ENCODE data around the gene B4GALT2.

GRCh38 chr1:43982241-43982640 lies 3.2 kb downstream of the B4GALT2 start:
- TF ChIP-seq POLR2AphosphoS5 (IDR thresholded peaks at IDR 0.05) (no peak), EP300 (IDR thresholded peaks at IDR 0.05) (no peak)
- TF ChIP-seq, protein P1, sequence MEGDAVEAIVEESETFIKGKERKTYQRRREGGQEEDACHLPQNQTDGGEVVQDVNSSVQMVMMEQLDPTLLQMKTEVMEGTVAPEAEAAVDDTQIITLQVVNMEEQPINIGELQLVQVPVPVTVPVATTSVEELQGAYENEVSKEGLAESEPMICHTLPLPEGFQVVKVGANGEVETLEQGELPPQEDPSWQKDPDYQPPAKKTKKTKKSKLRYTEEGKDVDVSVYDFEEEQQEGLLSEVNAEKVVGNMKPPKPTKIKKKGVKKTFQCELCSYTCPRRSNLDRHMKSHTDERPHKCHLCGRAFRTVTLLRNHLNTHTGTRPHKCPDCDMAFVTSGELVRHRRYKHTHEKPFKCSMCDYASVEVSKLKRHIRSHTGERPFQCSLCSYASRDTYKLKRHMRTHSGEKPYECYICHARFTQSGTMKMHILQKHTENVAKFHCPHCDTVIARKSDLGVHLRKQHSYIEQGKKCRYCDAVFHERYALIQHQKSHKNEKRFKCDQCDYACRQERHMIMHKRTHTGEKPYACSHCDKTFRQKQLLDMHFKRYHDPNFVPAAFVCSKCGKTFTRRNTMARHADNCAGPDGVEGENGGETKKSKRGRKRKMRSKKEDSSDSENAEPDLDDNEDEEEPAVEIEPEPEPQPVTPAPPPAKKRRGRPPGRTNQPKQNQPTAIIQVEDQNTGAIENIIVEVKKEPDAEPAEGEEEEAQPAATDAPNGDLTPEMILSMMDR (IDR thresholded peaks at IDR 0.05), result no peak
